Right forelimb (tissue), 1 donor: ENCODE results near the gene AMN.
"Not testable (repeated sequence)": the region's sequence is repeated elsewhere in the genome, so short reads cannot be mapped to it uniquely, and the experiment has no call there.

ENCODE experiments used
- DNase-seq: peaks from one replicate; pipeline ENCODE4 v3.0.0-alpha.2; 2018

The AMN gene

GRCh38 chr14:102914474-102915291, 7.8 kb upstream of the AMN start:
- DNase-seq = no peak

GRCh38 chr14:102915292-102916110, 7.0 kb upstream of the AMN start:
- DNase-seq = no peak

- DNase-seq = no peak
Measured at GRCh38 chr14:102916347-102917055, 6.0 kb upstream of the AMN start.

- no peak for DNase-seq
Measured at GRCh38 chr14:102917056-102917385, 5.4 kb upstream of the AMN start.

- DNase-seq = no peak
Measured at GRCh38 chr14:102917469-102918211, 4.8 kb upstream of the AMN start.

- no peak for DNase-seq
Measured at GRCh38 chr14:102918438-102918837, 4.0 kb upstream of the AMN start.

- no peak for DNase-seq
Measured at GRCh38 chr14:102920273-102920997, 2.0 kb upstream of the AMN start.

- DNase-seq = no peak
Measured at GRCh38 chr14:102920998-102921304, 1.5 kb upstream of the AMN start.

GRCh38 chr14:102923201-102923924, 900 bp downstream of the AMN start:
- DNase-seq = no peak

- no peak for DNase-seq
Measured at GRCh38 chr14:102923925-102924486, 1.5 kb downstream of the AMN start.

GRCh38 chr14:102924632-102925588, 2.4 kb downstream of the AMN start:
- no peak for DNase-seq

GRCh38 chr14:102925646-102926045, 3.2 kb downstream of the AMN start:
- DNase-seq = no peak

- no peak for DNase-seq
Measured at GRCh38 chr14:102926104-102926503, 3.6 kb downstream of the AMN start.

GRCh38 chr14:102926840-102927239, 4.4 kb downstream of the AMN start:
- not testable (repeated sequence) for DNase-seq

GRCh38 chr14:102927346-102927877, 4.9 kb downstream of the AMN start:
- DNase-seq = no peak

- no peak for DNase-seq
Measured at GRCh38 chr14:102927878-102928411, 5.5 kb downstream of the AMN start.

- peak; percentile 72 for DNase-seq
Measured at GRCh38 chr14:102928412-102929240, 6.2 kb downstream of the AMN start.
